Body of pancreas (tissue), 4 donors: ENCODE data around the gene ZNF302. TPM values are rescaled to one million over a fixed set of nuclear protein-coding genes. Genes with fewer than 3 reads are reported as not detected.

Experiments
- ATAC-seq: fragments of 150-250 bp; one replicate; pipeline ENCODE4 v1.9.1; 2016
- DNase-seq, 4 donors: peaks; one replicate each; pipeline ENCODE4 v3.0.0-alpha.2; 2019
- H3K27ac ChIP-seq, 4 donors: fragments of 200-600 bp; sonication (generic); 1 replicate in 3 of 4; 2 replicates in 1 of 4; pipeline versions ENCODE4 v1.5.1 to v1.6.1; 2016 to 2019; ENCODE audit warnings: mild to moderate bottlenecking in 1 of 4, mixed read lengths in 1 of 4, moderate library complexity in 1 of 4
- H3K27me3 ChIP-seq, 2 donors: fragments of 200-600 bp; sonication (generic); one replicate each; pipeline ENCODE4 v1.6.0; 2016; ENCODE audit warnings: mild to moderate bottlenecking in 1 of 2
- H3K36me3 ChIP-seq, 2 donors: fragments of 200-600 bp; sonication (generic); replicated peaks in 1 of 2; 2 replicates each; pipeline ENCODE4 v1.5.1; 2016; ENCODE audit warnings: low read depth in 2 of 2; ENCODE audit not compliant: insufficient read depth in 1 of 2
- H3K4me1 ChIP-seq: fragments of 200-600 bp; sonication (generic); one replicate; pipeline ENCODE4 v1.6.0; 2016
- H3K4me3 ChIP-seq, 2 donors: fragments of 200-600 bp; sonication (generic); 1 replicate in 1 of 2; 2 replicates in 1 of 2; pipeline ENCODE4 v1.5.1; 2016 to 2019
- H3K9me3 ChIP-seq, 3 donors: fragments of 200-600 bp; sonication (generic); 1 replicate in 2 of 3; 2 replicates in 1 of 3; pipeline ENCODE4 v1.5.1; 2016
- POLR2A ChIP-seq, 3 donors: fragments of 450-650 bp; IDR thresholded peaks; one replicate each; pipeline ENCODE4 v1.6.1; 2016; ENCODE audit warnings: antibody characterized with exemption in 3 of 3, mild to moderate bottlenecking in 2 of 3
- WGBS, 2 donors: methylation state at CpG; one replicate each; pipeline ENCODE4 v1.1.5; 2017; 5-methylcytosine and 5-hydroxymethylcytosine counted together
- intact Hi-C: fragments of 100-400 bp; cut with DNase I; formaldehyde crosslinking; loops from one replicate; pipeline ENCODE4 v1.15.1; 2023
- total RNA-seq, 2 donors: library from RNA; depleted of rRNA; stranded (reverse); fragments of >200 nt; gene quantifications; one replicate each; pipeline ENCODE4 v1.1.0, GENCODE V29; 2016
- TF ChIP-seq, protein P1 (sequence below), 7 experiments: fragments of 450-650 bp in 4 of 7; fragments of 200-600 bp in 3 of 7; sonication (generic) in 3 of 7; IDR thresholded peaks; one replicate each; pipeline ENCODE4 v1.5.1; 2016 to 2019; ENCODE audit warnings: antibody characterized with exemption in 7 of 7

The ZNF302 gene
- total RNA-seq, result 10 to 100 TPM; 16.6 to 49.1 TPM

GRCh38 chr19:34677386-34678084 lies at the start of gene ZNF302:
Gene ZNF302, plus strand, starts transcription at chr19:34677678. Its CDS starts 1,127 bp downstream, at chr19:34678805.
- intact Hi-C loops, result no loop called here
- WGBS, 2 donors, result 0% methylated on average over 6 to 73 of the region's 74 CpGs
- H3K27ac ChIP-seq, result peak within 1 kb of the TSS; percentile 91 to 99 (median 96)
- H3K4me1 ChIP-seq, result peaks cover 30% of the 10 kb centered on the region
- DNase-seq (peak; percentile 96 to 98 (median 98)), ATAC-seq (peak; percentile 96)
- H3K27me3 ChIP-seq, result no peaks in the 10 kb centered on the region
- TF ChIP-seq POLR2A (IDR thresholded peaks at IDR 0.05), result peak; percentile 86 to 93 (median 92)
- TF ChIP-seq, protein P1, sequence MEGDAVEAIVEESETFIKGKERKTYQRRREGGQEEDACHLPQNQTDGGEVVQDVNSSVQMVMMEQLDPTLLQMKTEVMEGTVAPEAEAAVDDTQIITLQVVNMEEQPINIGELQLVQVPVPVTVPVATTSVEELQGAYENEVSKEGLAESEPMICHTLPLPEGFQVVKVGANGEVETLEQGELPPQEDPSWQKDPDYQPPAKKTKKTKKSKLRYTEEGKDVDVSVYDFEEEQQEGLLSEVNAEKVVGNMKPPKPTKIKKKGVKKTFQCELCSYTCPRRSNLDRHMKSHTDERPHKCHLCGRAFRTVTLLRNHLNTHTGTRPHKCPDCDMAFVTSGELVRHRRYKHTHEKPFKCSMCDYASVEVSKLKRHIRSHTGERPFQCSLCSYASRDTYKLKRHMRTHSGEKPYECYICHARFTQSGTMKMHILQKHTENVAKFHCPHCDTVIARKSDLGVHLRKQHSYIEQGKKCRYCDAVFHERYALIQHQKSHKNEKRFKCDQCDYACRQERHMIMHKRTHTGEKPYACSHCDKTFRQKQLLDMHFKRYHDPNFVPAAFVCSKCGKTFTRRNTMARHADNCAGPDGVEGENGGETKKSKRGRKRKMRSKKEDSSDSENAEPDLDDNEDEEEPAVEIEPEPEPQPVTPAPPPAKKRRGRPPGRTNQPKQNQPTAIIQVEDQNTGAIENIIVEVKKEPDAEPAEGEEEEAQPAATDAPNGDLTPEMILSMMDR (IDR thresholded peaks at IDR 0.05), result no peak
- H3K9me3 ChIP-seq, result peaks cover 0 to 9% (median 0%) of the 10 kb centered on the region in 3 donors
- H3K36me3 ChIP-seq, result peaks cover 0 to 11% of the 10 kb centered on the region in 2 donors
- peak within 1 kb of the TSS; percentile 33 to 51 for H3K4me3 ChIP-seq

DNA sequence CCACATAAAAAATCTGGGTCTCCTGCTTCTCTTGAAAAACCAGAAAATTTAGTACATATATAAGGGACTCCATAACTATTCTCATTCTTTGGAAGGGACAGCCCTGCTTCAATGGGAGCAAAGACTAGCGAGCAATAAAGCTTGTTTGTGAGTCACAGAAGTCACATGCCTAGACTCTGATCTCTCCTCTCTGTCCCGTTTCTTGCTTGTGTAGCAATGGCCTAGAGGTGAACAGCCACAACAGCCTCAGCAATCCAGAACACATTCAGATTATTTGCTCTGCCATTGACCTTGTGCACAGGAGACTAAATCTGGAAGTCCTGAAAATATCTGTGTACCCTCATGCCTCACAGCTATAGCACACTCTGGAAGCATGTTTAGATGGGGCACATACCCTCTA lies 43.7 kb upstream of the ZNF302 start:
- Histone ChIP-seq H3K9me3 (peaks cover 0 to 12% (median 0%) of the 10 kb centered on the region in 3 donors), H3K36me3 (no peaks in the 10 kb centered on the region)

GRCh38 chr19:34639491-34640085 lies 37.9 kb upstream of the ZNF302 start:
- WGBS, 2 donors, result 19 to 22% methylated on average over 4 of the region's 4 CpGs
- no peak overlapping the region for H3K27ac ChIP-seq
- peaks cover 3% of the 10 kb centered on the region for H3K4me1 ChIP-seq
- no peak overlapping the region for H3K4me3 ChIP-seq
- ATAC-seq (peak; percentile 71), DNase-seq (peak; percentile 63 to 74 (median 73))
- no peak for TF ChIP-seq POLR2A (IDR thresholded peaks at IDR 0.05)
- TF ChIP-seq, protein P1 (IDR thresholded peaks at IDR 0.05), result peak; percentile 56 to 87 (median 73)
- no peaks in the 10 kb centered on the region for H3K36me3 ChIP-seq
- H3K27me3 ChIP-seq, result no peaks in the 10 kb centered on the region
- intact Hi-C loops, result loop anchor here (5.0 kb wide), 1 partner anchor 73 kb away; no protein-coding TSS in a partner anchor
- peaks cover 0 to 11% (median 0%) of the 10 kb centered on the region in 3 donors for H3K9me3 ChIP-seq

More for the DNA sequence above, 43.7 kb upstream of the ZNF302 start:
- Histone ChIP-seq H3K4me3 (no peak overlapping the region), H3K27me3 (no peaks in the 10 kb centered on the region), H3K4me1 (no peaks in the 10 kb centered on the region), H3K27ac (no peak overlapping the region)
- no peak for DNase-seq
- intact Hi-C loops, result no loop called here
- TF ChIP-seq, protein P1 (IDR thresholded peaks at IDR 0.05), result no peak
- no peak for TF ChIP-seq POLR2A (IDR thresholded peaks at IDR 0.05)
- ATAC-seq, result no peak
- WGBS, 2 donors, result 88 to 94% methylated on average over 2 of the region's 2 CpGs

DNA sequence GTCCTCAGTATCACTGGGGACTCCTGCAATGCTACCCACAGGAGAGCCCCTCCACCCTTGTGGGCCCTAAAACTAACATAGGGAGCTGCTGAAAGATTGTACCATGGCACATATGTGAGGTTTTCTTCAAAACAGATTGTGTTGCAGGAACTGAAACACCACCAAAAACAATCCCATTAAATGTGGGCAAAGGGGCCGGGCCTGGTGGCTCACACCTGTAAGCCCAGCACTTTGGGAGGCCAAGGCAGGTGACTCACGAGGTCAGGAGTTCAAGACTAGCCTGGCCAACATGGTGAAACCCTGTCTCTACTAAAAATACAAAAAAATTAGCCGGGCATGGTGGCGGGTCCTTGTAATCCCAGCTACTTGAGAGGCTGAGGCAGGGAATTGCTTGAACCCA lies 35.2 kb upstream of the ZNF302 start:
- H3K27ac ChIP-seq, result no peak overlapping the region
- intact Hi-C loops, result no loop called here
- DNase-seq, result no peak
- TF ChIP-seq, protein P1 (IDR thresholded peaks at IDR 0.05), result no peak
- TF ChIP-seq POLR2A (IDR thresholded peaks at IDR 0.05), result no peak
- H3K4me3 ChIP-seq, result no peak overlapping the region
- ATAC-seq, result no peak
- 93% methylated on average over 4 of the region's 4 CpGs for WGBS, 2 donors
- peaks cover 15% of the 10 kb centered on the region for H3K4me1 ChIP-seq
- no peaks in the 10 kb centered on the region for H3K27me3 ChIP-seq
- no peaks in the 10 kb centered on the region for H3K9me3 ChIP-seq
- no peaks in the 10 kb centered on the region for H3K36me3 ChIP-seq
